MV-4-11 (cell line): ENCODE measurements around the gene NAV2.
"Not testable (repeated sequence)": the region's sequence is repeated elsewhere in the genome, so short reads cannot be mapped to it uniquely, and the experiment has no call there.

Experiments used
- DNase-seq: peaks from one replicate; lab custom pipeline; 2025; lab: John Stamatoyannopoulos, UW

The NAV2 gene

GRCh38 chr11:20004866-20005265 lies 292.2 kb downstream of the NAV2 start:
- DNase-seq = no peak

GRCh38 chr11:20005747-20006146 lies 293.1 kb downstream of the NAV2 start:
- no peak for DNase-seq

DNA sequence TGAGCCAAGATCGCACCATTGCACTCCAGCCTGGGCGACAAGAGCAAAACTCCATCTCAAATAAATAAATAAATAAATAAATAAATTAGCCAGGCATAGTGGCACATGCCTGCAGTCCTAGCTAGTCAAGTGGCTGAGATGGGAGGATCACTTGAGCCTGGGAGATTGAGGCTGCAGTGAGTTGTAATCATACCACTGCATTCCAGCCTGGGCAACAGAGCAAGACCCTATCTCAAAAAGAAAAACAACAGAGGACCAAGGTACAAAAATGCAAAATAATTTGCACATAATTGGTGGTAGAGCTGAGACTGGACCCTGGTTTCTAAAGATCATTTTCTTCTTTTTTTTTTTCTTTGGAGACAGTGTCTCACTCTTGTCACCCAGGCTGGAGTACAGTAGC lies 294.0 kb downstream of the NAV2 start:
- not testable (repeated sequence) for DNase-seq

DNA sequence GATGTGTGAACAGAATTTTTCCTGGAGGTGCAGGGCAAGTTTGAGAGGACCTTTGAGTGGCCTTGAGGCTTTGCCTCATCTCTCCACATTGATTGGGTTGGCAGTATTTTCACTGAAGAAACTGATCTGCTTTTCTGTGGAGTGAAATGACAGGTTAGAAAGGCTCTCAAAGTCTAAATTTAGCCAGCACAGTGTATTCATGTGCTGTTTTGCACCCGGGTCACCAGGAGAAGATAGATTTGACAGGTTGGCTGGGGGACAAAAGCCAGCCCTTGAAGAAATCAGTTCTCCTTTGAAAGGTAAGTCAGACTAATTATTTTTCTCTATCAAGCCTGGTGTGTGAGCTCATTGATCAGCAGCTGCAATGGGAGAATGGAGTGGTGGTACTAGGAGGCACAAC lies 294.7 kb downstream of the NAV2 start:
- no peak for DNase-seq

GRCh38 chr11:20008190-20008870 lies 295.7 kb downstream of the NAV2 start:
- no peak for DNase-seq

DNA sequence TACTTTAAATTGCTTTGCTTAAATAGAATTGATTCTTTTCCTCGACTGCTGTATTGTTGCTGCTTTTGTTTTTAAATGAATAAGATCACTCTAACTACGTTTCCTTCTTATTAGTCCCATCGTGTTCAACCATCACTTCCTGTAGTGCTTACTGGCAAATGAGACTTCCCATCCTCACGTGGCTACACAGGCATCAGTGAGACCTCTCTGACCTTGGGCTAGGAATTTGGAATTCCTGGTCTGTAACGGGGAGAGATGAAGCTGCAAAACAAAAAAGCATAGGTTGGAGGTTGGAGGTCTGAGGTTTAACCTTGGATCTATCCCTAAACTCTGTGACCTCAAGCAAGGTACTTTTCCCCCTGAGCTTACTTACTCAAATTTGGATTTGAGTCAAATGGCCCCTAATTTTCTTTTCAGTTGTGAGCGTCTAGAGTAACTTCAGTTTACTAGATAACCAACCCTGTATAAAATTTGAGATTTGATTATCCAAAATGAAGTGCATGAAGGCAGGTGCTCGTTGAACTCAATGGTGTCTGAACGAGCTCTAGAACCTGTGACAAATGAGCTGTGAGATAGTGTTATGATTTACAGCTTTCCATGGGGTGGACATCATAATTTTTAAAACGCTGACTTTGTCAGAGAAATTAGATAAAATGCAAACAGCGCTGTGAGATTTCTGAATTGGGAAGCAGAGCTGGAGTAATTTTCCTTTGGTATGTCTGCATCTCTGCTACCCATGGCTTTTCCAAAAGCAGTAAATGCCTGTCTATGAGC lies 296.4 kb downstream of the NAV2 start:
- DNase-seq = no peak

- DNase-seq = no peak
Observed at GRCh38 chr11:20010156-20010850, 297.7 kb downstream of the NAV2 start.

DNA sequence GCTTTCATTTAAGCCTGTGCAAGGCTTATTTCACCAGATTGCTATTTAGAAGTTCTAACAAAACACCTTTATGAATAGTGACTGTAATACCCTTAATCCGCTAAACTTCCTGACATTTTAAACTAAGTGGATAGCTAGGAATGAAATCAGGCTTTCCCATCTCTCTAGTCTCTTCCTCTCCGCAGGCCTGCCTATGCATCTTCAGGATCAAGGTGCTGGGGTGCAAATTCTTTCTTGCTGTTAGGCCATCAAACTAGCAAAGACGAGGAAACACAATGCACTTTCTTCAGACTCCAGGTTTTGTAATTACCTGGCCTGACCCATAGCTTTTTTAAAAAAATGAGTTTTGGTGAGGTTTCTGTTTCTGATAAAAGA lies 298.2 kb downstream of the NAV2 start:
- DNase-seq = no peak

DNA sequence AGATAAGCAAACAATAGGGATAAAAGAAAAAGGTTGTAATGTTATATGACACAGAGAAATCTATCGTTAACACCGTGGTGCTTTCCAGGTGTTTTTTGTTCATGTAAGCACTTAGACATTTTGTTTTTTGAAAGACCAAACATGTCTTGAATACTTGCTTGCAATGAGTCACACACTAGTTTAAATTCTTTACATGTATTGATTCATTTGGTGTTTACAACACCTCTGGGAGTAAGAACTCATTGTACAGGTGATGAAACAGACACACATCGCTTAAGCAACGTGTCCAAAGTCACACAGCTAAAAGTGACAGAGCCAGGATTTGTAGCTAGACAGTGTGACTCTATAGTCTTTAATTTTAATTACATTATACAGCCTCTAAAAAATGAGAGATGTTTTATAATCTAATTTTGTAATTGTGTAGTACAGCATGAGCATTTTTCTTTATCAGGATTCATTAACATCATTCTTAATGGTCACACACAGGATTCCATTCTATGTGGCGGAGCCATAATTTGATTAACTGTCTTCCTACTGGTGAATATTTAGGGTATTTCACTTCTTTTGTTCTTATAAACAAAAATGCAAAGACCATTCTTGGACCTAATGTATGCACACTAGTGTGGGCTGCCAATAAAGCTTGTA lies 298.8 kb downstream of the NAV2 start:
- no peak for DNase-seq

- no peak for DNase-seq
Observed at GRCh38 chr11:20013346-20014066, 300.9 kb downstream of the NAV2 start.

DNA sequence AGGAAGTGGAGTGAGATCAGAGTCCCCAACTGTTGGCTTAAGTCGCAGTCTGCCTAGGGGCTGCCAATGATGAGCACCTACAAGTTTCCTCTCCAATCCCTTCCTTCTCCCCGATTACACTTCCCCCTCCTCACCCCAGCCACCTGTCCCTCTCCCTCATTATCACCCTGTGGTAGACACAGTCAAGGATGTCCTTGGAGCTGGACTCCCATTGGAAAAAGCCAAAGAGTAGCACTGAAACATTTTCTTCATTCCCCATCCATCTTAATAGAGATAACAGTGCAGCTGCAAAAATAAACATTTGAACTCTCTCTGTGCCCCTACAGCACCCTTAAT lies 301.4 kb downstream of the NAV2 start:
- DNase-seq = no peak

GRCh38 chr11:20015101-20015500 lies 302.5 kb downstream of the NAV2 start:
- no peak for DNase-seq

- DNase-seq = no peak
Observed at GRCh38 chr11:20015529-20016427, 303.1 kb downstream of the NAV2 start.

DNA sequence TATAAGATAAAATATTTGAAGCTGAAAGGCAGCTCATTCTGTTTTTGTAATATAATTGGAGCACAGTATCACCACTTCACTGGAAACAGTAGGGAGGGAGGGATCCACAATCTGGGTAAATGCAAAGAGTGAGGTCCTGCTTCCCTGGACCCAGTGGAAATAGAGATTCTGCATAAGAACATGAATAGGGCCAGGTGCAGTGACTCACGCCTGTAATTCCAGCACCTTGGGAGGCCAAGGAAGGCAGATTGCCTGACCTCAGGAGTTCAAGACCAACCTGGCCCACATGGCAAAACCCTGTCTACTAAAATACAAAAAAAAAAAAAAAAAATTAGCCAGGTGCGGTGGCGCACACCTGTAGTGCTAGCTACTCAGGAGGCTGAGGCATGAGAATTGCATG lies 303.9 kb downstream of the NAV2 start:
- DNase-seq = no peak

- no peak for DNase-seq
Observed at GRCh38 chr11:20017320-20017719, 304.7 kb downstream of the NAV2 start.

DNA sequence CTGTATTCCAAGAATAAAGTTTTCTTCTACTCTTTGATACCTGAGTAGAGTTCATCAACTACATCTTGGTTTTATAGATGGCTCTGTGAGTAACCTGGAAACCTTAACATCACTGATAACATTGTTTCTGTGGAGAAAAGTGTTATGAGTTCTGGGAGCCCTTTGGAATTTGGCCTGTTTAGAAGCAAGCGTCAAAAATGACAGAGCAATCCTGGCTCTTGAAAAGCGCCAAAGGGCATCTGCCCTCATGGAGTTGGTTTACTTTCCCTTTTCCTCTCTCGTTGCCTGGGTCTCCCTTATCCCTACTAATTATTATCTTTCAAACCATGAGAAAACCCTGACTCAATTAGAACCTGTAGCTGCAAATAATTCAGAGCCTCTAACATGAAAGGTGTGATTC lies 307.6 kb downstream of the NAV2 start:
- no peak for DNase-seq

DNA sequence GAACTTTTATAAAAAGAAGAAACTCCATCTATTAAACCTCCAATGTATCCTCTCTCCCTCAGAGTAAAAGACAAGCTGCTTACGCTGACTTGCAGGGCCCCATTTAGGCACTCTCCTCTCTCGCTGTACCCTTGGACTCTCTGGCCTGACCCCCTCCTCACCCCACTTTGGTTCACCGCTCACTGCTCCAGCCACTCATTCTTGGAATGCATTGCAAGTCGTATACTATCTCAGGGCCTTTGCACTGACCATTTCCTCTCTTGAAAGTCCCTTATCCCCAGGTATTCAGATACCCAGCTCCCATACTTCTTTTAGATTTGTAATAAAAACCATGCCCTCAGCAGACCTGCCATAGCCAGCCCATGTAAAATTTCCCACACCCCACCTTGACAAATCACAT lies 308.1 kb downstream of the NAV2 start:
- no peak for DNase-seq

- DNase-seq = no peak
Observed at GRCh38 chr11:20021212-20021611, 308.6 kb downstream of the NAV2 start.

- DNase-seq = no peak
Observed at GRCh38 chr11:20021771-20022362, 309.2 kb downstream of the NAV2 start.

GRCh38 chr11:20022363-20023081 lies 309.9 kb downstream of the NAV2 start:
- DNase-seq = no peak
